HUES6 (cell line): ENCODE measurements around the gene FCF1.

Experiments
- H3K27ac ChIP-seq: 2 replicates; pipeline ENCODE4 v1.7.0; 2013; ENCODE audit warnings: low read depth, mild to moderate bottlenecking, low read length, inconsistent platforms
- H3K27me3 ChIP-seq: 2 replicates; pipeline ENCODE4 v1.6.1; 2013; ENCODE audit warnings: low read length; ENCODE audit not compliant: control insufficient read depth, insufficient read depth
- H3K36me3 ChIP-seq: 2 replicates; pipeline ENCODE4 v1.6.1; 2013; ENCODE audit warnings: low read length; ENCODE audit not compliant: control insufficient read depth, insufficient read depth
- H3K4me1 ChIP-seq: 2 replicates; pipeline ENCODE4 v1.6.1; 2013; ENCODE audit warnings: low read length; ENCODE audit not compliant: control insufficient read depth, insufficient read depth
- H3K4me3 ChIP-seq: 2 replicates; pipeline ENCODE4 v1.5.1; 2013; ENCODE audit warnings: low read depth, low read length
- H3K9ac ChIP-seq: one replicate; pipeline ENCODE4 v1.6.1; 2013; ENCODE audit warnings: mild to moderate bottlenecking, low read length
- H3K9me3 ChIP-seq: 2 replicates; pipeline ENCODE4 v1.6.1; 2013; ENCODE audit warnings: low read depth, low read length; ENCODE audit not compliant: control insufficient read depth, insufficient read depth

The FCF1 gene

GRCh38 chr14:74712499-74713394 lies at the start of gene FCF1, which contains the start of gene AREL1:
Gene FCF1, plus strand, starts transcription at chr14:74713144. Its CDS starts 54 bp downstream, at chr14:74713198.
Gene AREL1, minus strand, starts transcription at chr14:74713080. Its CDS starts 27,465 bp downstream, at chr14:74685615.
- Histone ChIP-seq H3K36me3 (peaks cover 28% of the 10 kb centered on the region), H3K27me3 (no peaks in the 10 kb centered on the region), H3K9me3 (no peaks in the 10 kb centered on the region), H3K9ac (peak within 1 kb of the TSS; percentile 78), H3K27ac (no peak within 1 kb of the TSS), H3K4me3 (peak within 1 kb of the TSS; percentile 89), H3K4me1 (0 out of 2 replicates have a peak, but pooled peaks cover 3% of the 10 kb centered on the region)

- Histone ChIP-seq H3K27me3 (no peaks in the 10 kb centered on the region), H3K36me3 (peaks cover 82% of the 10 kb centered on the region), H3K4me1 (no peaks in the 10 kb centered on the region), H3K9ac (no peak overlapping the region), H3K4me3 (no peak overlapping the region), H3K9me3 (no peaks in the 10 kb centered on the region), H3K27ac (no peak overlapping the region)
Measured at GRCh38 chr14:74663884-74664283, 49.1 kb upstream of the FCF1 start.

GRCh38 chr14:74664717-74665116 lies 48.2 kb upstream of the FCF1 start:
- Histone ChIP-seq H3K27ac (no peak overlapping the region), H3K9ac (no peak overlapping the region), H3K9me3 (no peaks in the 10 kb centered on the region), H3K4me1 (no peaks in the 10 kb centered on the region), H3K4me3 (no peak overlapping the region), H3K27me3 (no peaks in the 10 kb centered on the region), H3K36me3 (peaks cover 87% of the 10 kb centered on the region)

GRCh38 chr14:74667758-74668157 lies 45.2 kb upstream of the FCF1 start:
- no peaks in the 10 kb centered on the region for H3K9me3 ChIP-seq
- H3K27ac ChIP-seq, result no peak overlapping the region
- H3K27me3 ChIP-seq, result no peaks in the 10 kb centered on the region
- no peak overlapping the region for H3K4me3 ChIP-seq
- H3K9ac ChIP-seq, result no peak overlapping the region
- peaks cover 88% of the 10 kb centered on the region for H3K36me3 ChIP-seq
- H3K4me1 ChIP-seq, result no peaks in the 10 kb centered on the region

GRCh38 chr14:74669256-74669655 lies 43.7 kb upstream of the FCF1 start:
- H3K27me3 ChIP-seq, result no peaks in the 10 kb centered on the region
- no peak overlapping the region for H3K27ac ChIP-seq
- no peaks in the 10 kb centered on the region for H3K4me1 ChIP-seq
- H3K36me3 ChIP-seq, result peaks cover 88% of the 10 kb centered on the region
- H3K9me3 ChIP-seq, result no peaks in the 10 kb centered on the region
- H3K9ac ChIP-seq, result no peak overlapping the region
- no peak overlapping the region for H3K4me3 ChIP-seq

- Histone ChIP-seq H3K9me3 (no peaks in the 10 kb centered on the region), H3K27ac (no peak overlapping the region)
Measured at GRCh38 chr14:74669846-74670245, 43.1 kb upstream of the FCF1 start.

GRCh38 chr14:74670726-74671411 lies 42.1 kb upstream of the FCF1 start:
- Histone ChIP-seq H3K27me3 (no peaks in the 10 kb centered on the region), H3K36me3 (peaks cover 93% of the 10 kb centered on the region), H3K4me1 (no peaks in the 10 kb centered on the region), H3K9me3 (no peaks in the 10 kb centered on the region), H3K27ac (no peak overlapping the region), H3K4me3 (no peak overlapping the region), H3K9ac (no peak overlapping the region)

More at GRCh38 chr14:74669846-74670245, 43.1 kb upstream of the FCF1 start:
- no peak overlapping the region for H3K4me3 ChIP-seq
- no peak overlapping the region for H3K9ac ChIP-seq
- H3K36me3 ChIP-seq, result peaks cover 90% of the 10 kb centered on the region
- H3K4me1 ChIP-seq, result no peaks in the 10 kb centered on the region
- H3K27me3 ChIP-seq, result no peaks in the 10 kb centered on the region

- H3K9ac ChIP-seq, result no peak overlapping the region
- peaks cover 96% of the 10 kb centered on the region for H3K36me3 ChIP-seq
- no peaks in the 10 kb centered on the region for H3K27me3 ChIP-seq
- no peaks in the 10 kb centered on the region for H3K4me1 ChIP-seq
- H3K9me3 ChIP-seq, result no peaks in the 10 kb centered on the region
- H3K4me3 ChIP-seq, result no peak overlapping the region
- H3K27ac ChIP-seq, result no peak overlapping the region
Measured at GRCh38 chr14:74671789-74672188, 41.2 kb upstream of the FCF1 start.

GRCh38 chr14:74673768-74674167 lies 39.2 kb upstream of the FCF1 start:
- Histone ChIP-seq H3K4me3 (no peak overlapping the region), H3K9me3 (no peaks in the 10 kb centered on the region), H3K27me3 (no peaks in the 10 kb centered on the region), H3K27ac (no peak overlapping the region), H3K36me3 (peaks cover 79% of the 10 kb centered on the region), H3K9ac (no peak overlapping the region), H3K4me1 (no peaks in the 10 kb centered on the region)

GRCh38 chr14:74675219-74675618 lies 37.7 kb upstream of the FCF1 start:
- Histone ChIP-seq H3K4me1 (no peaks in the 10 kb centered on the region), H3K27ac (no peak overlapping the region), H3K4me3 (no peak overlapping the region), H3K9me3 (no peaks in the 10 kb centered on the region), H3K36me3 (peaks cover 67% of the 10 kb centered on the region), H3K27me3 (no peaks in the 10 kb centered on the region), H3K9ac (no peak overlapping the region)
